Activated CD8-positive, alpha-beta memory T cell treated with anti-CD3 and anti-CD28 coated beads, Interleukin-2, amount 50 U/mL, for 4 hours (primary cell): Measurements from ENCODE around the gene RBL1.
"Not testable (repeated sequence)": the region's sequence is repeated elsewhere in the genome, so short reads cannot be mapped to it uniquely, and the experiment has no call there.

Experiments
- DNase-seq: peaks from one replicate; pipeline ENCODE4 v3.0.0-alpha.2; 2020

Gene RBL1

GRCh38 chr20:37095599-37096414 lies at the start of gene RBL1:
TSS of gene RBL1 (minus strand) at chr20:37095997. CDS start at chr20:37095928, 69 bp downstream.
- DNase-seq, result peak; percentile 80

GRCh38 chr20:37144856-37145404 lies 49.1 kb upstream of the RBL1 start:
- no peak for DNase-seq

GRCh38 chr20:37142708-37143107 lies 46.9 kb upstream of the RBL1 start:
- DNase-seq, result no peak

- DNase-seq, result no peak
Measured at GRCh38 chr20:37137547-37137946, 41.8 kb upstream of the RBL1 start.

- DNase-seq, result no peak
Measured at GRCh38 chr20:37133952-37134351, 38.2 kb upstream of the RBL1 start.

GRCh38 chr20:37131486-37131885 lies 35.7 kb upstream of the RBL1 start:
- DNase-seq, result no peak

GRCh38 chr20:37128803-37129202 lies 33.0 kb upstream of the RBL1 start:
- no peak for DNase-seq

GRCh38 chr20:37126290-37126689 lies 30.5 kb upstream of the RBL1 start:
- DNase-seq, result not testable (repeated sequence)

GRCh38 chr20:37123441-37123840 lies 27.6 kb upstream of the RBL1 start:
- DNase-seq, result no peak

- no peak for DNase-seq
Measured at GRCh38 chr20:37120497-37120896, 24.7 kb upstream of the RBL1 start.

GRCh38 chr20:37119356-37120036 lies 23.7 kb upstream of the RBL1 start:
- no peak for DNase-seq

- DNase-seq, result no peak
Measured at GRCh38 chr20:37114012-37114411, 18.2 kb upstream of the RBL1 start.

- DNase-seq, result no peak
Measured at GRCh38 chr20:37111926-37112455, 16.2 kb upstream of the RBL1 start.

GRCh38 chr20:37108676-37109075 lies 12.9 kb upstream of the RBL1 start:
- DNase-seq, result no peak

GRCh38 chr20:37102571-37102970 lies 6.8 kb upstream of the RBL1 start:
- DNase-seq, result no peak

- no peak for DNase-seq
Measured at GRCh38 chr20:37096415-37097041, 731 bp upstream of the RBL1 start.

- DNase-seq, result peak; percentile 28
Measured at GRCh38 chr20:37095108-37095598, 644 bp downstream of the RBL1 start.

- no peak for DNase-seq
Measured at GRCh38 chr20:37090407-37090806, 5.4 kb downstream of the RBL1 start.

- peak; percentile 49 for DNase-seq
Measured at GRCh38 chr20:37081717-37082289, 14.0 kb downstream of the RBL1 start.

- DNase-seq, result no peak
Measured at GRCh38 chr20:37077009-37077408, 18.8 kb downstream of the RBL1 start.

GRCh38 chr20:37075932-37076685 lies 19.7 kb downstream of the RBL1 start:
- no peak for DNase-seq
